ENCODE data around the gene LRP2. TPM values are rescaled to one million over a fixed set of nuclear protein-coding genes. Genes with fewer than 3 reads are reported as not detected.

The LRP2 gene
- total RNA-seq, 1 experiment from 2014 or later: 260 TPM

GRCh38 chr2:169260846-169261642 lies 101.3 kb downstream of the LRP2 start:
- CTCF ChIA-PET: no interaction called here
- no peaks in the 10 kb centered on the region for H3K27me3 Mint-ChIP-seq (ENCODE audit: insufficient read depth, unreplicated experiment)
- H3K36me3 ChIP-seq (ENCODE audit: control insufficient read depth, insufficient read depth, low read length): no peaks in the 10 kb centered on the region

GRCh38 chr2:169260246-169260645 lies 102.1 kb downstream of the LRP2 start:
- peaks cover 68% of the 10 kb centered on the region for H3K36me3 Mint-ChIP-seq (ENCODE audit: insufficient read depth, unreplicated experiment)
- peak overlapping the region; percentile 1 for H3K27ac Mint-ChIP-seq (ENCODE audit: unreplicated experiment)
- Histone ChIP-seq H3K36me3 (ENCODE audit: control insufficient read depth, insufficient read depth, low read length) (no peaks in the 10 kb centered on the region), H3K4me3 (ENCODE audit: low read depth, low read length) (no peak overlapping the region), H3K9me3 (0 out of 2 replicates have a peak, but pooled peaks cover 3% of the 10 kb centered on the region), H3K4me1 (peaks cover 24% of the 10 kb centered on the region), H3K27me3 (replicated peaks; ENCODE audit: control insufficient read depth, insufficient read depth, low read length) (no peaks in the 10 kb centered on the region)
- TF ChIP-seq CTCF (IDR thresholded peaks at IDR 0.05; ENCODE audit: insufficient read depth in 1 of 2, low read depth in 1 of 2, low read length in 1 of 2, severe bottlenecking in 1 of 2, unreplicated experiment in 1 of 2): peak in 1 of 2 experiments; percentile 48
- H3K4me1 Mint-ChIP-seq (ENCODE audit: low read depth, unreplicated experiment): peaks cover 33% of the 10 kb centered on the region
- intact Hi-C loops (cut with micrococcal nuclease; ENCODE audit: unreplicated experiment): loop anchor here (1.0 kb wide), 1 partner anchor 137 kb away; no protein-coding TSS in a partner anchor
- no TSS peak for BruUV-seq (replicated peaks)
- DNase-seq: peak in 1 of 2 experiments; percentile 49
- H3K9me3 Mint-ChIP-seq (ENCODE audit: unreplicated experiment): no peaks in the 10 kb centered on the region
- no peaks in the 10 kb centered on the region for H3K27me3 Mint-ChIP-seq (ENCODE audit: insufficient read depth, unreplicated experiment)
- POLR2A ChIA-PET: no interaction called here
- H3K4me3 Mint-ChIP-seq (ENCODE audit: unreplicated experiment): no peak overlapping the region
- CTCF ChIA-PET: no interaction called here

More at GRCh38 chr2:169260846-169261642, 101.3 kb downstream of the LRP2 start:
- Mint-ChIP-seq H3K27ac (ENCODE audit: unreplicated experiment) (peak overlapping the region; percentile 1), H3K36me3 (ENCODE audit: insufficient read depth, unreplicated experiment) (peaks cover 68% of the 10 kb centered on the region), H3K4me3 (ENCODE audit: unreplicated experiment) (no peak overlapping the region), H3K9me3 (ENCODE audit: unreplicated experiment) (no peaks in the 10 kb centered on the region), H3K4me1 (ENCODE audit: low read depth, unreplicated experiment) (peaks cover 39% of the 10 kb centered on the region)
- 0 out of 2 replicates have a peak, but pooled peaks cover 3% of the 10 kb centered on the region for H3K9me3 ChIP-seq
- POLR2A ChIA-PET: no interaction called here
- no peak overlapping the region for H3K4me3 ChIP-seq (ENCODE audit: low read depth, low read length)
- no peak for TF ChIP-seq CTCF (IDR thresholded peaks at IDR 0.05; ENCODE audit: insufficient read depth in 1 of 2, low read depth in 1 of 2, low read length in 1 of 2, severe bottlenecking in 1 of 2, unreplicated experiment in 1 of 2)
- H3K27me3 ChIP-seq (replicated peaks; ENCODE audit: control insufficient read depth, insufficient read depth, low read length): no peaks in the 10 kb centered on the region
- intact Hi-C loops (cut with micrococcal nuclease; ENCODE audit: unreplicated experiment): loop anchor here (1.0 kb wide), 1 partner anchor 136 kb away; no protein-coding TSS in a partner anchor
- DNase-seq: no peak
- peaks cover 24% of the 10 kb centered on the region for H3K4me1 ChIP-seq
- no TSS peak for BruUV-seq (replicated peaks)

GRCh38 chr2:169259402-169259801 lies 102.9 kb downstream of the LRP2 start:
- Mint-ChIP-seq H3K36me3 (ENCODE audit: insufficient read depth, unreplicated experiment) (peaks cover 68% of the 10 kb centered on the region), H3K27me3 (ENCODE audit: insufficient read depth, unreplicated experiment) (no peaks in the 10 kb centered on the region), H3K27ac (ENCODE audit: unreplicated experiment) (peak overlapping the region; percentile 12), H3K9me3 (ENCODE audit: unreplicated experiment) (no peaks in the 10 kb centered on the region), H3K4me3 (ENCODE audit: unreplicated experiment) (no peak overlapping the region), H3K4me1 (ENCODE audit: low read depth, unreplicated experiment) (peaks cover 32% of the 10 kb centered on the region)
- no peak for TF ChIP-seq CTCF (IDR thresholded peaks at IDR 0.05; ENCODE audit: insufficient read depth in 1 of 2, low read depth in 1 of 2, low read length in 1 of 2, severe bottlenecking in 1 of 2, unreplicated experiment in 1 of 2)
- 0 out of 2 replicates have a peak, but pooled peaks cover 2% of the 10 kb centered on the region for H3K9me3 ChIP-seq
- no peak overlapping the region for H3K4me3 ChIP-seq (ENCODE audit: low read depth, low read length)
- no peaks in the 10 kb centered on the region; the same call in 1 of the 2 replicates for H3K36me3 ChIP-seq (ENCODE audit: control insufficient read depth, insufficient read depth, low read length)
- no peaks in the 10 kb centered on the region for H3K27me3 ChIP-seq (replicated peaks; ENCODE audit: control insufficient read depth, insufficient read depth, low read length)
- no TSS peak for BruUV-seq (replicated peaks)
- ChIA-PET POLR2A (no interaction called here), CTCF (interaction anchor here (0.7 kb wide), 1 partner anchor 531 kb away, joined by 5 read pairs; no protein-coding TSS in a partner anchor)
- H3K4me1 ChIP-seq: peaks cover 24% of the 10 kb centered on the region
- no peak for DNase-seq
- intact Hi-C loops (cut with micrococcal nuclease; ENCODE audit: unreplicated experiment): no loop called here

Data from Caco-2 (cell line).